HG02870 (cell line): ENCODE results near the gene PDE8B.

ENCODE experiments used
- ATAC-seq: cut with Tn5 transposase; IDR thresholded peaks from one replicate; pipeline ENCODE4 v1.9.1; 2021; ENCODE audit warnings: mild to moderate bottlenecking, moderate library complexity; ENCODE audit not compliant: unreplicated experiment

Gene PDE8B

DNA sequence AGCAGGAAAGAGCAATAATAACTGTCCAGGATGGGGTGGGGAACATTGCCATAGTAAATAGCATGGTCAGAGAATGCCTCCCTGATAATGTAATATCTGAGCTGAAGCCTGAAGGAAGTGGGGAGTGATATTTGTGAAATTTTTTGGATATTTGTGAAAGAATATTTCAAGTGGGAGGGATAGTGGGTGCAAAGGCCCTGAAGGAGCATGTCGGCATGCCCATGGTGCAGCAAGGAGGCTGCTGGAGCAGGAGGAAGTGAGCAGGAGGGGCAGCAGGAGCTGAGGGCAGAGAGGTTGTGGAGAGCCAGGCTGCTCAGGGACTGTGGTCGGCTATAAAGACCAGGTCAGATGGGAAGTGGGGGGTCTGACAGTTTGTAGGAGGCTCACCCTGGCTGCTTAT is 21.1 kb upstream of the PDE8B start:
- ATAC-seq = no peak

DNA sequence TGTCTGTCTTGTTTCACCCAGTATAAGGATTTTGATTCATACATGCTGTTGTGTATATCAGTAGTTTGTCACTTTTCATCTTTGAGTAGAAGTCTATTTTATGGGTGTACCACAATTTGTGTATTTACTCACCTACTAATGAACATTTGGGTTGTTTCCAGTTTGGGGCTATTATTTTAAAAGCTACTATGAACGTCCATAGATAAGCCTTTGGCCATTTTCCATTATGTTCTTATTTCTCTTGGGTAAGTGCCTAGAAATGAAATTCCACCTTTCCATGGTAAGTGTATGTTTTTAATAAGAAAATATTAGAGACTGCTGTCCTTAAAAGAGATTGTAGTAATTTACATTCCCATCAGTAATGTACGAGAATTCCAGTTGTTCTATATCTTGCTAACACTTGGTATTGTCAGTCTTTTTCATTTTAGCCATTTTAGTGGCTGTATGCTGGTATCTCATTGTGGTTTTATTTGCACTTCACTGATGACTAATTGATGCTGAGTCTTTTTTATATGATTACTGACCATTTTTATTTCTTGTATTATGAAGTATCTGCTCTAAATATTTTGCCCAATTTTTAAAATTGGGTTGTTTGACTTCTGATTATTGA is 17.9 kb upstream of the PDE8B start:
- ATAC-seq = no peak

DNA sequence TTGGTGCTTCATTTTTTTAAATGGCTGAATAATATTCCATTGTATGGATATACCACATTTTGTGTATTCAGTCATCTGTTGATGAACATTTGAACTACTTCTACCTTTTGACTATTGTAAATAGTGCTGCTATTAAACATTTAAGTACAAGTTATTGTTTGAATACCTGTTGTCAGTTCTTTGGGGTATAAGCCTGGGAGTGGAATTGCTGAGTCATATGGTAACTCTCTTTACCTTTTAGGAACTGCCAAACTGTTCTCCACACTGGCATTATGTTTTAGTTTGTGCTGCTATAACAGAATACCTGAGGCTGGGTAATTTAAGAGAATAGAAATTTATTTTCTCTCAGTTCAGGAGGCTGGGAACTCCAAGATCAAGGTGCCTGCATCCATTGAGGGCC is 15.7 kb upstream of the PDE8B start:
- no peak for ATAC-seq

- ATAC-seq = no peak
Measured at GRCh38 chr5:77197840-77198554, 12.5 kb upstream of the PDE8B start.

GRCh38 chr5:77200663-77201062 is 9.8 kb upstream of the PDE8B start:
- ATAC-seq = no peak

GRCh38 chr5:77202145-77202544 is 8.3 kb upstream of the PDE8B start:
- no peak for ATAC-seq

- ATAC-seq = no peak
Measured at GRCh38 chr5:77204967-77205366, 5.5 kb upstream of the PDE8B start.

- no peak for ATAC-seq
Measured at GRCh38 chr5:77208507-77209163, 1.8 kb upstream of the PDE8B start.

DNA sequence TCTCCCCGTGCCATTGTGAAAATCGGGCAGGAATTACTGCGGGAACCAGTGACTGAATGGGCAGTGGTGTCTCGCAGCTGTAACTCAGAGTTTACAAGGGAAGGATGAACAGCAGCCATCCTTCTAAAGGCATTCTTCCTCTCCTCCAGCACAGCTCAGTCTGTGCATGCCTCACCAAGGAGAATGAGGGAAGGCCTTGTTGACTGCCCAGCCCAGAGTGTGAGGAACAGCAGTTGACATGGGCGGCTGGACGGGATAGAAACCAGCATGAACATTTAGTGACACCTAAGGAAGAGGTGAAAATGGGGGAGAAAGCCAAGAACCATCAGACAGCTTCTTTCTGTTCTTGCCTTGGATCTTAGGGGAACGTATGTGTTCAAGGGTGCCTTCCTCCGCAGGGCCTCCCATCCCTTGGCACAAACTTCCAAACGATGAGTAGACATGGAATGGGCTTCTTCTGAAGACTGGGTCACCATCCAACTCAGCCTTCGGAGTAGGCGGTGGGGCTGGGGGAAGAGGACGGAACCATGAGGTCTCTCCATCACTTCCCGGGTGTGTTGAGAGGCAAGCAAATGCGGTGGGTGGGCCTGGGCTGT is 887 bp upstream of the PDE8B start:
- ATAC-seq = no peak

- no peak for ATAC-seq
Measured at GRCh38 chr5:77210964-77211690, 647 bp downstream of the PDE8B start.

GRCh38 chr5:77211691-77212047 is 1.2 kb downstream of the PDE8B start:
- ATAC-seq = no peak

GRCh38 chr5:77213601-77214000 is 3.1 kb downstream of the PDE8B start:
- ATAC-seq = no peak

DNA sequence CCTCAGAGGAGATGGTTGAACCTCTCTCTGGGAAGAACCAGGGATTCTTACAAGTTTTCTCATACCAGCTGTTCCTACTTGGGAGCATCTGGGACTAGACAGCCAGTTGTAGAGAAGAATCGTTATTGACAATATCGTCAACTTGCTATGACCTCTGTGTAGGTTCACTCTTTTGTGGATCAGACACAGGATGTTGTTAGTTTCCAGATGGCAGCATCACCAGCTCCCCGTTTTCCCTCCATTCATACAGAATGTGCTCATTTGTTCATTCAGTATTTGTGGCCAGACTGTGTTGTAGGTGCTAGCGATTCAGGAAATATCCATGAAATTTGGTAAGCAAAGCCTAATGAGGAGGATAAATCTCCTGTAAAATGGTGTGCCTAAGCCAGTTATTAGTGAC is 3.7 kb downstream of the PDE8B start:
- no peak for ATAC-seq

GRCh38 chr5:77218263-77218662 is 7.8 kb downstream of the PDE8B start:
- no peak for ATAC-seq

DNA sequence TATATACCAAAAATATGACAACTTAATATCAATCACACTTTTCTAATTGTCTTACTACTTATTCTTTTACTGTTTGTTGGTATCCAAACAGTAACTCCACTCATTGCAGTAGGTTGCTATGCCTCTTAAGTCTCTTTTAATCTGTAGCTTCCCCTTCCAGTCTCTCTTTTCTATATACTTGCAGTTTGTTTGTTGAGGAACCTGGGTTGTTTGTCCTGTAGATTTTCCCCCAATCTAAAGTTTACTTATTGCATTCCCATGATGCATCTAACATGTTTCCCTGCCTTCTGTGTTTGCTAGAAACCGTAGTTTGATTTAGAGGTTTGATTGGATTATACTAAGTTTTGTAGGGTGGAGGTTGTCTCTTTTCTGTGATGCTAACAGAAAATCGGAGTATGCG is 10.6 kb downstream of the PDE8B start:
- ATAC-seq = no peak

- ATAC-seq = no peak
Measured at GRCh38 chr5:77222722-77223121, 12.2 kb downstream of the PDE8B start.

- no peak for ATAC-seq
Measured at GRCh38 chr5:77223653-77224052, 13.2 kb downstream of the PDE8B start.

GRCh38 chr5:77224672-77225355 is 14.3 kb downstream of the PDE8B start:
- ATAC-seq = no peak

- ATAC-seq = no peak
Measured at GRCh38 chr5:77225531-77225930, 15.1 kb downstream of the PDE8B start.

DNA sequence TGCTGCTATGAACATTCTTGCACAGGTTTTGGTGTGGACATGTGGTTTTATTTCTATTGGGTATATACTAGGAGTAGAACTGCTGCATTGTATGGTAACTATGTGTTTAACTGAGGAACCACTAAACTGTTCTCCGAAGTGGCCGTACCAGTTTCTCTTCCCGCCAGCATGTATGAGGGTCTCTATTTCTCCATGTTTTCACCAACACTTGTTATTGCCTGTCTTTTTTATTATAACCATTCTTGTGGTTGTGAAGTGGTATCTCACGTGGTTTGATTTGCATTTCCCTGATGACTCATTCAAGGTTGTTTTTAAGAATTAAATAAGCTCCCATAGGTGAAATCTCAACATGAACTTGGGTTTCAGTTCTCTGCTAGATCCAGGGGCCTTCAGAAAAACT is 19.4 kb downstream of the PDE8B start:
- ATAC-seq = no peak
